NCI-H2081 treated with DMSO at 0.1 percent for 48 hours (cell line): Measurements from ENCODE around the gene CLASP1.
"Not testable (repeated sequence)": the region's sequence is repeated elsewhere in the genome, so short reads cannot be mapped to it uniquely, and the experiment has no call there.

Experiments
- DNase-seq: peaks from one replicate; lab custom pipeline; 2025; lab: John Stamatoyannopoulos, UW

CLASP1 gene

GRCh38 chr2:121472470-121472993 lies 176.7 kb downstream of the CLASP1 start:
- no peak for DNase-seq

GRCh38 chr2:121471532-121472469 lies 177.5 kb downstream of the CLASP1 start:
- no peak for DNase-seq

GRCh38 chr2:121470917-121471316 lies 178.3 kb downstream of the CLASP1 start:
- no peak for DNase-seq

- no peak for DNase-seq
Measured at GRCh38 chr2:121469356-121469755, 179.9 kb downstream of the CLASP1 start.

DNA sequence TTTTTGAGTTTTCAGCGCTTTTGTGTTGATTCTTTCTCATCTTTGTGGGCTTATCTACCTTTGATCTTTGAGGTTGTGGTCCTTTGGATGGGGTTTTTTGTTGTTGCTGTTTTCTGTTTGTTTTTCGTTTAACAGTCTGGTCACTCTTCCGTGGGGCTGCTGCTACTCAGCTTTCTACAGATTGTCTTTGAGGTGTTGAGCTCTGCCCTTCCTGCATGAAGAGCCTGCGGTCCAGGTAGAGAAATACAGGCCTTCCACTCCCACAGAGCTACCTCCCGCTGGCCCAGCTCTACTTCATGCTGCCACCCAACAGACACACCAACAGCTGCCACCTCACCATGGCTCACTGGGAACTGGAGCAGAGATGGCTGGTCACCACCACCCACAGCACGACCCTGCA lies 180.3 kb downstream of the CLASP1 start:
- no peak for DNase-seq

DNA sequence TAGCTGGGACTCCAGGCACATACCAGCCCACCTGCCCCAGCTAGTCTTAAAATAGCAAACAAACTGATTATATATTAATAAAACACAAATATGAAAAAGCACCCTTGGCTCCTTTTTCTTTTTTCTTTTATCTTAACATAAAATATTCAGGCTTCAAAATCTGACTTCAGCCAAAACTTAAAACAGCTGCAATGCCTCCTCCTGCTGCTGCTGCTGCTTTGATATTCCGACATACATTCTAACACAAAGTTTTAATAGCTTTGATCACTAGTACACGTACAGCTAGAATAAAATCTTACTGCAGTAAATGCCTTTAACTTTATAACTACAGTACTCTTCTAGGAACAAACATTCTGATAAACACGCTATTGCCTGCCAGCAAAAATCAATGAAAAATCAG lies 190.0 kb downstream of the CLASP1 start:
- DNase-seq, result no peak

- no peak for DNase-seq
Measured at GRCh38 chr2:121456325-121456724, 192.9 kb downstream of the CLASP1 start.

DNA sequence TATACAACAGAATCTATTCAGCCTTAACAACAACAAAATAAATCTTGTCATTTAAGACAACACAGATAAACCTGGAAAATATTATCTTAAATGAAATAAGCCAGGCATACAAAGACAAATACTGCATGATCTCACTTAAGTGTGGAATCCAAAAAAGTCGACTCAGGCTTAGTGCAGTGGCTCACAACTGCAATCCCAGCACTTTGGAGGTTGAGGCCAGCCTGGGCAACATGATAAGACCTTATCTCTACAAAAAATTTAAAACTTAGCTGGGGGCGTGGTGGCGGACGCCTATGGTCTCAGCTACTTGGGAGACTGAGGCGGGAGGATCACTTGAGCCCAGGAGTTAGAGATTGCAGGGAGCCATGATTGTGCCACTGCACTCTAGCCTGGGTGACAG lies 193.8 kb downstream of the CLASP1 start:
- no peak for DNase-seq

DNA sequence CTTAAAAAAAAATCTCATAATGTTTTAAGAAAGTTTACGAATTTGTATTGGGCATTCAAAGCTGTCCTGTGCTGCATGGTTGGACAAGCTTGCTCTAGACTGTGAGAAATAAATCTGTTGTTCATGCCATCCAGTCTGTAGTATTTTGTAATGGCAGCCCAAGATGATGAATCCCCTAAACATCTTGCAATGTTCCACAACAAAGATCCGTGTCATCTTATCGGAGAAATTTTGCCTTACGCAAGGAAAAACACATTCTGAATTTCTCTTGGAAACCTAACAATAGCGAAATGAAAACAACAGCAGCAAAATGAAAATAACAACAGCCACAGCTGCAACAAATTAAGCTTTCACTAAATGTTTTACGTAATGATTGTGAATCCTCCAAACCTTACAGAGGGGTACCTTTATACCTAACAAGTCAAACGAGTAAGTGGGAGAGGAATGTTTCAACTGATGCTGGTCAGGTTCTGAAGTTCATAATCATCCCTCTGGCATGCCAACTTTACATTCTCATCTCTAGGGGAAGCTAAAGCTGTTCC lies 194.6 kb downstream of the CLASP1 start:
- no peak for DNase-seq

DNA sequence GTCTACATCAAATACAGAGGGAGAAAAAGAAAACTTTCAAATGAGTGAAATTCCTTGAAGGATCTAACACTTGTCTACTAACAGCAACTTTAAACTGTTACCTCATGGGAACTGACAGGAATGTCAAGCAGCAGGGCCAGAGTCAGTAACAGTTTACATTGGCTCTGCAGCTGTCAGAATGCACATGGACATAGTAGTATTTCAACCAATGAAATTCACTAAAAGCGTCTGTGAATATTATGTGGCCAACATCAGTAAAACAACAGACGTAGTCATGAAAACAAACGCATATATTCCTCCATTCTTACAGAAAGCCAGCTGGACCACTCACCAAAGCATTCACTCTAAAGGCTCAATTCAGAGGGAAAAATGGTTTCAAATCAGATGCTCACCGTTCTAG lies 197.9 kb downstream of the CLASP1 start:
- no peak for DNase-seq

GRCh38 chr2:121450301-121450700 lies 199.0 kb downstream of the CLASP1 start:
- no peak for DNase-seq

GRCh38 chr2:121446647-121447241 lies 202.5 kb downstream of the CLASP1 start:
- no peak for DNase-seq

GRCh38 chr2:121442889-121443288 lies 206.4 kb downstream of the CLASP1 start:
- no peak for DNase-seq

DNA sequence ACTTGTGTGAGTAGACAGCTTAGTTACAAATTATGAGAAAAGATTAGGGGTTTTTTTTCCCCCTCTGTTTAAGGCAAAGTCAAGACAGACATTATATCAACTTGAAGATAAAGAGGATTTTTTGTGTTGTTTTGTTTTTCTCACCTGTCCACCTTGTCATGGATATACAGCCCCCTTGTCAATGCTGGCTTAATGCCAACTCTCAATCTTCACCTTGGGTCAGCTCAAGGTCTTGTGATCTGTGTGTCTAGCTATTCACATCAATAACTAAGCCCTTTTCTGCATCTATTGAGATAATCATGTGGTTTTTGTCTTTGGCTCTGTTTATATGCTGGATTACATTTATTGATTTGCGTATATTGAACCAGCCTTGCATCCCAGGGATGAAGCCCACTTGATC lies 211.0 kb downstream of the CLASP1 start:
- DNase-seq, result not testable (repeated sequence)

- no peak for DNase-seq
Measured at GRCh38 chr2:121436918-121437317, 212.3 kb downstream of the CLASP1 start.

DNA sequence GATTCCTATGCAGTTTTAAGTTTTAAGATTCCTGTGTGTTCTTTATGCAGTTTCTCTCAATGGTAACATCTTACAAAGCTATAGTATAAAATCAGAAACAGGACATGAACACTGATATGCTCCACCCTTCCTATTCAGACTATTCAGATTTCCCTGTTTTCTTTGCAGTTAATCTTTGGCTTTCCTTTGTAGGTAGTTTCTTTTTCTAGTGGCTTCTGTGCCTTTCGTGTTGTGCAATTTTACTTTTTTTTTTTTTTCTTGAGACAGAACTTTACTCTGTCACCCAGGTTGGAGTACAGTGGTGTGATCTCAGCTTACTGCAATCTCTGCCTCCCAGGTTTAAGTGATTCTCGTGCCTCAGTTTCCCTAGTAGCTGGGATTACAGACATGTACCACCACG lies 213.5 kb downstream of the CLASP1 start:
- DNase-seq, result no peak

DNA sequence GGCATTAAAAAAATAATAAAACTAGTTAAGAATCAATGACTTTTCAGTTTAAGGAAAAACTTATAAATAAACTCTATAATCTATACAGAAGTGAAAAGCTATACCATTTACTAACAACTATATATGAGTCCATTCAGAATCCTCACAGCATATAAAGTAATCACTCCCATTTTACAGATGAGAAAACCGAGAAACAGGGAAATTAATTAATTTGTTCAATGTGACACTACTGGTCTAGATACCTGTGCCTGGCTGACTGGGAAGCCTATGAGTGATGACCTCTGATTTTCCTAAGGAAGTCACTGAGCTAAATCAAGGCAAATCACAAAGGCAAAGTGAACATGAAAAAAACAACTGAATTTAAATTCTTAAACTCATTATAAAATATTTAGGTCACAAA lies 218.0 kb downstream of the CLASP1 start:
- DNase-seq, result no peak

GRCh38 chr2:121429927-121430520 lies 219.2 kb downstream of the CLASP1 start:
- DNase-seq, result no peak

- DNase-seq, result no peak
Measured at GRCh38 chr2:121429119-121429903, 220.0 kb downstream of the CLASP1 start.

DNA sequence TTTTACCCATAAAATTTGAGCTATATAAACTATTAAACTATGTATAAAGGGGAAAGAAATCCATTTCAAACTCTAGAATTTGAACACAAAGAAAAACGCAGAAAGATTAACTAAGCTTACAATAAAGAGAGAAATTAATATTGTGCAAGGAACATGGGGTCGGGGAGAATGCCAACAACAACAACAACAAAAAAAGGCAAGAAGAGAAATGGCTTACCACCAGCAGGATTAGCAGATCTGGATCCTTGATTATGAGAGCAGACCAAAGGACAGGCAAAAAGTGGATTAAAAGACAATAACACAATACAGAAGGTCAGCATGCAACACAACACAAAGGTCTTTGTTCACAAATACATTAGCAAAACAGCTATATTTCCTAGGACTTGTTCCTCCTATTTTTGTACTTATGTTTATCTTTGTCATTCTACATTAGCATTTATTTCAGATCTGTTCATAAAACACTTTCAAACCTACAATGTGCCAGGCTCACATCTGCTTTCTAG lies 222.0 kb downstream of the CLASP1 start:
- DNase-seq, result no peak

GRCh38 chr2:121420486-121420885 lies 228.8 kb downstream of the CLASP1 start:
- DNase-seq, result no peak
